Measurements from ENCODE around the gene IBA57.

DNA sequence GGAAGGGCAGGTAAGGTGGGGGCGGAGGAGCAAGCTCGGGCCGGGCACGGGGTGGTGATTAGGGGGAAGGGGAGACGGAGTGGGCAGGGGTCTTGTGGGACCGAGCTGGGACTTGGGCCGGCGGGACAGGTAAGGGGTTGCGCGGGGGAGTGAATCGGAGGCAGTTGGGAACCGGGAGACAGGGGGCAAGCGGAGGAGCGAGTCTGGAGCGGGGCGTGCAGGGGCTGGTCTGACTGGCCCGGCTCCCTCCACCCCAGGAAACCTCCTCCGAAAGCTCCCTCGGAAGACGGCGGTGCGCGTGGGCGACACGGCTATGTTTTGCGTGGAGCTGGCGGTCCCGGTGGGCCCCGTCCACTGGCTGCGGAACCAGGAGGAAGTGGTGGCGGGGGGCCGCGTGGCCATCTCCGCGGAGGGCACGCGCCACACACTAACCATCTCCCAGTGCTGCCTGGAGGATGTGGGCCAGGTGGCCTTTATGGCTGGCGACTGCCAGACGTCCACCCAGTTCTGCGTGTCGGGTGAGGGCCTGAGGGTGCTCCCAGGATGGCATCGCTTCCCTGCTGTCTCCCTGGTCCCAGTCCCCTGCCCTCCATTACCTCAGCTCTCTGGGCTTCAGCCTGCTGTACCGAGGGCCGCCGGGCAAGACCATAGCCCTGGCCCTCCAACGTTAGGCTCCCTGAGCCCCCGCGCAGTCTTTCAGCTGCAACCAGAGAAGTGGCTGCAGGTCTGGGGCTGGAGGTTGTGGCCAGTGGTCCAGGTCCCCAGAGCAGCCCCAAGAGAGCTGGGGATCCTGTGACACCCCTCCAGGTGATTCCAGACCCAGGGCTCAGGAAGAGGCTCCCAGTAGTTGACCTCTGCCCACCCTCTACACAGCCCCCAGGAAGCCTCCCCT lies 48.6 kb downstream of the IBA57 start:
- TF ChIP-seq, protein P1, sequence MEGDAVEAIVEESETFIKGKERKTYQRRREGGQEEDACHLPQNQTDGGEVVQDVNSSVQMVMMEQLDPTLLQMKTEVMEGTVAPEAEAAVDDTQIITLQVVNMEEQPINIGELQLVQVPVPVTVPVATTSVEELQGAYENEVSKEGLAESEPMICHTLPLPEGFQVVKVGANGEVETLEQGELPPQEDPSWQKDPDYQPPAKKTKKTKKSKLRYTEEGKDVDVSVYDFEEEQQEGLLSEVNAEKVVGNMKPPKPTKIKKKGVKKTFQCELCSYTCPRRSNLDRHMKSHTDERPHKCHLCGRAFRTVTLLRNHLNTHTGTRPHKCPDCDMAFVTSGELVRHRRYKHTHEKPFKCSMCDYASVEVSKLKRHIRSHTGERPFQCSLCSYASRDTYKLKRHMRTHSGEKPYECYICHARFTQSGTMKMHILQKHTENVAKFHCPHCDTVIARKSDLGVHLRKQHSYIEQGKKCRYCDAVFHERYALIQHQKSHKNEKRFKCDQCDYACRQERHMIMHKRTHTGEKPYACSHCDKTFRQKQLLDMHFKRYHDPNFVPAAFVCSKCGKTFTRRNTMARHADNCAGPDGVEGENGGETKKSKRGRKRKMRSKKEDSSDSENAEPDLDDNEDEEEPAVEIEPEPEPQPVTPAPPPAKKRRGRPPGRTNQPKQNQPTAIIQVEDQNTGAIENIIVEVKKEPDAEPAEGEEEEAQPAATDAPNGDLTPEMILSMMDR (IDR thresholded peaks at IDR 0.05 in 4 of 5, conservative IDR thresholded peaks at IDR 0.05 in 1 of 5): no peak
- TF ChIP-seq POLR2A (IDR thresholded peaks at IDR 0.05): no peak
